ENCODE data around the gene PRR7. TPM values are rescaled to one million over a fixed set of nuclear protein-coding genes. Genes with fewer than 3 reads are reported as not detected.

Gene PRR7
- total RNA-seq, 2 experiments from 2014 or later: 9.8 to 11.6 TPM

Other genes with a start within 250 kb of the PRR7 start
- 10 to 100 TPM; 44.1 to 48.8 TPM for gene RAB24, start 143.1 kb upstream of the PRR7 start, total RNA-seq
- 100 to 1,000 TPM; 152 to 154 TPM for gene PRELID1, start 143.0 kb upstream of the PRR7 start, total RNA-seq
- gene MXD3, start 134.9 kb upstream of the PRR7 start, total RNA-seq: 10 to 100 TPM; 93.2 to 96.9 TPM
- 100 to 1,000 TPM; 119 to 127 TPM for gene LMAN2, start 95.1 kb upstream of the PRR7 start, total RNA-seq
- 100 to 1,000 TPM; 112 to 117 TPM for gene RGS14, start 88.9 kb upstream of the PRR7 start, total RNA-seq
- 1 to 10 TPM; 2.0 to 2.1 TPM for gene SLC34A1, start 62.4 kb upstream of the PRR7 start, total RNA-seq
- gene PFN3, start 46.2 kb upstream of the PRR7 start, total RNA-seq: not detected
- gene F12, start 37.2 kb upstream of the PRR7 start, total RNA-seq: 1 to 10 TPM; 3.2 to 3.5 TPM
- gene GRK6, start 20.1 kb upstream of the PRR7 start, total RNA-seq: 100 to 1,000 TPM; 206 to 213 TPM
- 100 to 1,000 TPM in 1 of 2 experiments, 10 to 100 TPM in 1; 92.9 to 104 TPM for gene DBN1, start 26.8 kb downstream of the PRR7 start, total RNA-seq
- gene PDLIM7, start 50.8 kb downstream of the PRR7 start, total RNA-seq: 10 to 100 TPM; 62.5 to 67.3 TPM
- 1 to 10 TPM; 7.3 to 7.8 TPM for gene DOK3, start 63.0 kb downstream of the PRR7 start, total RNA-seq
- gene DDX41, start 70.1 kb downstream of the PRR7 start, total RNA-seq: 100 to 1,000 TPM; 135 to 149 TPM
- gene FAM193B, start 107.7 kb downstream of the PRR7 start, total RNA-seq: 100 to 1,000 TPM in 1 of 2 experiments, 10 to 100 TPM in 1; 95.8 to 105 TPM
- 100 to 1,000 TPM; 104 to 109 TPM for gene TMED9, start 145.4 kb downstream of the PRR7 start, total RNA-seq
- gene B4GALT7, start 153.3 kb downstream of the PRR7 start, total RNA-seq: 10 to 100 TPM; 17.3 to 19.5 TPM